ENCODE measurements around the gene MED17.
A peak's percentile ranks its signal among the peaks of the same experiment; 100 is the strongest.

Gene MED17

GRCh38 chr11:93819966-93820695 lies 36.0 kb downstream of the MED17 start:
- no peak for DNase-seq

- DNase-seq, result no peak
These were observed 36.8 kb downstream of the MED17 start for GRCh38 chr11:93820847-93821246.

- no peak for DNase-seq
These were observed 37.5 kb downstream of the MED17 start for GRCh38 chr11:93821617-93822016.

- DNase-seq, result no peak
These were observed 38.3 kb downstream of the MED17 start for GRCh38 chr11:93822359-93822758.

GRCh38 chr11:93823210-93823609 lies 39.1 kb downstream of the MED17 start:
- no peak for DNase-seq

GRCh38 chr11:93827363-93827762 lies 43.3 kb downstream of the MED17 start:
- no peak for DNase-seq

- DNase-seq, result no peak
These were observed 45.5 kb downstream of the MED17 start for GRCh38 chr11:93829598-93829997.

- DNase-seq, result no peak
These were observed 47.5 kb downstream of the MED17 start for GRCh38 chr11:93831343-93832127.

GRCh38 chr11:93832780-93833179 lies 48.7 kb downstream of the MED17 start:
- no peak for DNase-seq

- DNase-seq, result no peak
These were observed 54.9 kb downstream of the MED17 start for GRCh38 chr11:93838967-93839366.

GRCh38 chr11:93840180-93840579 lies 56.1 kb downstream of the MED17 start:
- DNase-seq, result no peak

GRCh38 chr11:93840981-93841380 lies 56.9 kb downstream of the MED17 start:
- no peak for DNase-seq

- DNase-seq, result no peak
These were observed 57.4 kb downstream of the MED17 start for GRCh38 chr11:93841446-93841845.

- no peak for DNase-seq
These were observed 58.0 kb downstream of the MED17 start for GRCh38 chr11:93842034-93842433.

- DNase-seq, result no peak
These were observed 58.4 kb downstream of the MED17 start for GRCh38 chr11:93842461-93842860.

- DNase-seq, result no peak
These were observed 59.8 kb downstream of the MED17 start for GRCh38 chr11:93843906-93844305.

- no peak for DNase-seq
These were observed 60.5 kb downstream of the MED17 start for GRCh38 chr11:93844568-93844967.

- peak; percentile 70 for DNase-seq
These were observed 61.4 kb downstream of the MED17 start for GRCh38 chr11:93845181-93846092.

GRCh38 chr11:93846411-93846810 lies 62.3 kb downstream of the MED17 start:
- no peak for DNase-seq

GRCh38 chr11:93849201-93849600 lies 65.1 kb downstream of the MED17 start:
- DNase-seq, result no peak

GRCh38 chr11:93849751-93850593 lies 65.9 kb downstream of the MED17 start:
- DNase-seq, result peak; percentile 86

GRCh38 chr11:93850594-93851018 lies 66.5 kb downstream of the MED17 start, which contains the start of gene VSTM5:
Gene VSTM5, minus strand, starts transcription at chr11:93850618. Its CDS starts 116 bp downstream, at chr11:93850502.
- DNase-seq, result no peak
